Raji (cell line): ENCODE measurements around the gene CLIC4.

Source experiments
- POLR2A ChIP-seq: IDR thresholded peaks from 2 replicates; pipeline ENCODE4 v1.6.1; 2011; ENCODE audit warnings: low read depth, low read length, control low read depth; ENCODE audit not compliant: insufficient read depth

The CLIC4 gene

DNA sequence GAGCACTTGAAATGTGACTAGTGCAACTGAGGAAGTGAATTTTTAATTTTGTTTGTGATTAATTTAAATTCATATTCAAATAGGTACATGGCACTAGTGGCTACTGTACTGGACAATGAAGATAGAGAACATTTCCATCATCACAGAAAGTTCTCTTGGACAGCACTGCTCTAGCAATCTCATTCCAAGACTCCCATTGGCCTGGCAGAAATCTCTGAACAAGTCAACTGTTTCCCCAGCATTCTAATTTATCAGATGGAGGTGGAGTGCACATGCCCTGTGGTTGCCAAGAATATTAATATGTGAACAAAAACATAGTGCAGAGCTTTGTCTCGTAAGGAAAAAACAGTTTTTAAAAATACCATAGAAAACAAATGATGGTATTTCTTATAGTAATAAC is 81.3 kb downstream of the CLIC4 start:
- no peak for TF ChIP-seq POLR2A

- no peak for TF ChIP-seq POLR2A
These were observed 82.3 kb downstream of the CLIC4 start for GRCh38 chr1:24827379-24828135.

GRCh38 chr1:24828183-24828886 is 83.1 kb downstream of the CLIC4 start:
- no peak for TF ChIP-seq POLR2A

GRCh38 chr1:24828887-24829192 is 83.6 kb downstream of the CLIC4 start:
- TF ChIP-seq POLR2A: no peak

DNA sequence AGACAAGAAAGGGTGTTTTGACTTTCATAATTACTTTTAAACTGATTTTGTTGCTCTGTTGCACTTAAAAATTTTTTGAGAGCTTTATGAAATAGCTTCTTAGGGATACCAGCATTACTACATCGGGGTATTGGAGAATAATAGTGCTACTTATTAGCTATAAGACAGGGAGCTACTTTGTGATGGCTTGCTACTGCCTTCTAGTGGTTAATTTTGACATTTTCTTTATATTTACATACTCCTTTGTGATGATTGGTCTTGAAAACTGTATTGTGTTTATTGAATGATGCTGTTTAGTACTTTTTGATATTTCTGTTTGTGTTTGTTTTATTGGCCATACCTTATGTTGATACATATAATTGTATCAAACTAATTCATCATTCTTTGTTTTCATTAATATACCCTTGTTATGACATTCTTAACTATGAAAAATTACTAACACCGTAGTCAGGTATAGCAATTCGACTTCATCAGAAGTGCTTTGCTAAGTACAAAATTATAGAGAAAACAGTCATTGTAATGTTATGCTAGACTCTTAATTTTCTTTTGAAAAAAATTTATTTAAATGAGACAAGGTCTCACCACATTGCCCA is 85.5 kb downstream of the CLIC4 start:
- no peak for TF ChIP-seq POLR2A

- TF ChIP-seq POLR2A: no peak
These were observed 96.3 kb downstream of the CLIC4 start for GRCh38 chr1:24841593-24841992.

DNA sequence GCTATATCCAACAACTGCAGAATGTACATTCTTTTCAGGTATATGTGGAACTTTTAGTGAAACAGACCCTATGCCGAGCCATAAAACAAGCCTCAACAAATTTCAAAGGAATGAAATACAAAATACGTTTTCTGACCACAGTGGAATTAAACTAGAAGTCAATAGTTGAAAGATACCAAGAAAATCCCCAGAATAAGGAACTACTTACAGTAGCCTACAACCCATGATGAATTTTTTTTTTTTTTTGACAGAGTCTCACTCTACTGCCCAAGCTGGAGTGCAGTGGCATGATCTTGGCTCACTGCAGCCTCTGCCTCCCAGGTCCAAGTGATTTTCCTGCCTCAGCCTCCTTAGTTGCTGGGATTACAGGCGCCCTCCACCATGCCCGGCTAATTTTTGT is 101.4 kb downstream of the CLIC4 start:
- no peak for TF ChIP-seq POLR2A

DNA sequence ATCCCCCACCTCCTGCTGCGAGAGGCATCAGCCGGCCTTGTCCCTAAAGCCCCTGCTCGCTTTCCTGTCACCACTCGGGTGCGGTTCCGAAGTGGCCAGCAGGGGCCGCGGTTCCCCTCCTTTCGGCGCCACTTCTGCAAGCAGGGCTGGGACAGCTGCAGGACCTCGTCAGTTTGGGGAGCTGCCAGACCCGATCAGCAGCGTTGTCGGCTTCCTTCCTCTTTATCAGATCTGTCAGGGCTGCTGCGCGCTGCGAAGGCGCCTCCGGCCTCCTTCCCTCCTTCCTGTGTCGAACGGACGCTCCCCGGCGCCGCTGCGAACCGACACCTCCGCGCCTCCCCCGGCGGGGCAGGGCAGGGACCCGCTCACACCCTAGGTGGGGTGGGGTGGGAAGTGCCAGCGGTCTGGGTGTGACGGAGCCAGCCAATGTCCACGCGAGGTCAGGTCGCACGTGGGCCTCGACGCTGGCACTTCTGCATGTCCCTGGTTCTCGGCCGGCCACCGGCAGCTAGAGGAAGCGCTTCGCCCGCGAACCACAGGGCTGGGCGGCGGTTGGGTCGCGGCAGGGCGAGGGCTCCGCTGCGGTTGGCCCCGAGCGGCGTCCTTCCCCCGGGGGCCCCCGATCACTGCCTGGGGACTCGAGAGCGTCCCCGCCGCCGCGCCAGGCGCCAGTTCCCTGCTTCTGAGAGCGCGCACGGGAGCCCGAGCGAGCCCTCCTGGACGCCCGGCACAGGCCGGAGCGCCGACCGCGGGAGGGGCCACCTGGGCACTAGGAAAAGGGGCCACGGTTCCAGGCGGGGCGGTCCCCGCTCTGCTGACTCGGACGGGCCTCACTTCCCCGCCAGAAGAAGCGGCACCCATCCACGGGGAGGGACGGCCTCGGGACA is 103.0 kb downstream of the CLIC4 start:
- TF ChIP-seq POLR2A: peak; percentile 45; the same call in 1 of the 2 replicates

DNA sequence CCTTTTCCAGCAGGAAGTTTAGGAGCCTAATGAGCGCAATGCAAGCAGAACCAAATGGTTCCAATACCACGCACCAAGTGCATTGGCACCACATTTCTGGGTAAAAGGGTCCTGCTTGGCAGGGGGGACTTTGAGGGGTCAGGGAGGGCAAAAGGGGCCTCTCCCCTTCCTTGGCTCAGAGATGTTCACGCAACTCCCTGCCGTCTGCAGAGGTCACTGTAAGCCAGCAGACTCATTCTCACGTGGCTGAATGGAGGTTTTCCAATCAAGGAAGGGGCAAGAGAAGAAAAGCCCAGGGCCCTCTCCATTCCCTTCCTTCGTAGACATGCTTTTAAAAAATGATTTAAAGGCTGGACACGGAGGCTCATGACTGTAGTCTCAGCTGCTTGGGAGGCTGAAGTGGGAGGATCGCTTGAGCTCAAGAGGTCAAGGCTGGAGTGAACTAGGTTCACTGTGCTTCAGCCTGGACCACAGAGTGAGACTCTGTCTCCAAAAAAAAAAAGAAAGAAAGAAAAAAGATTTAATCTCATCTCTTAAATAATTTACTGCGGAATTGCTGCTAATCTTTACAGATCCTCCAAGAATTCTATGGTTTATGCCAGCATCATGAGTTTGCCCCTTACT is 104.5 kb downstream of the CLIC4 start:
- no peak for TF ChIP-seq POLR2A

DNA sequence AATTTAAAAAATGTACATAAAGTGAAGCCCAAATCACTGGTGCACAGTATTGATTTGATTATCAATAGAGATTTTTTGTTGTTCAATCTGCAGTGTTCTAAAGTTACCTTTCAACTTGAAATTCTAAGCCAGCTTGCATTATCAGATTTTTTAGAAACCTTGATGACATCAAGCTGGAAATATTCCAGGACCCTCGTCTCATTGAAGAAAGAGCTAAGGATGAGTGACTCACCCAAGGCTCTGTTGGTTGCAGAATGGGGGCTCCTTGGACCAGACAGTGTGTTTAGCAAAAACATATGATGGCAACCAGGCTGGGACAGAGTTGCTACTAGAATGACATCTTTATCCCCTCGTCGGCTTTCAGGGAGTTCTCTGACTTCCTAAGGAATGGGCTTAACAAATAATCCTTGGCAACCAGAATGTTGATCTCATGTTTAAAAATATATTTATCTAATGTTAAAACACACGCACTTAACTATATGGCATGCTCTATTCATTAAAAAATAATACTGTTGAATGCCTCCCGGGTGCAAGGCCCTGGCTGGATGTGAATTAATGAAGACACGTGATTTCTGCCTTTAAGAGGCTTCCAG is 105.2 kb downstream of the CLIC4 start:
- TF ChIP-seq POLR2A: no peak

DNA sequence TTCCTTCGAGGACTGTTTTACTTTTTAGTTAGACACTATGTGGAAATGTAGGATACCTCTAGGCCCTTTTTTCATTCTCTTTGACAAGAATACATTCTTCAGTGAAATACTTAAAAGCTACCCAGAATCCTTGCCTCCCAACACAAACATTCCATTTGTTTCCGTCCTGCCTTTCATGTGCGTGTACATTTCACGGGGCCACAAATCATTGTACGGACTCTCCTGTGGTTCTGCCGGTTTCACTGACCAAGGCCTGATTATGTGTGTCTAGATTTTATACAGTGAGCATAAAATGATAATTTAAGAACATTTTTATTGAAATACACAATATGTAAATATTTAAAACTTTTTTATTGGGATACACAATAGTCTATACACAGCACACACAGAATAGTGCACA is 108.4 kb downstream of the CLIC4 start:
- no peak for TF ChIP-seq POLR2A

DNA sequence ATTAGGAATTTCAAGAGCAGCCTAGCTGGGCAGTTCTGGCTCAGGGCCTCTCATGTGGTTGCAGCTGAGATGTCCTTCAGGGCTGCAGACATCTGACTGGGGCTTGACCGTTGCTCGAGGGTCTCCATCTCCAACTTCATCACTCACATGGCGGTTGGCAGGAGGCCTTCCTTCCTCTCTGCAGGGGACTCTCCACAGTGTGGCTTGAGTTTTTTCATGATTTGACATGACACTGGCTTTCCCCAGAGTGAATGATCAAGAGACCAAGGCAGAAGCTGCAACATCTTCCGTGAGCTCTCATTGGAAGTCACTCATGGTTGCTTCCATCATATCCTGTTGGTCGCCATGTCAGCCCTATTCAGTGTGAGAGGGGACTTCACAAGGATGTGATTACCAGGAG is 110.2 kb downstream of the CLIC4 start:
- TF ChIP-seq POLR2A: no peak

DNA sequence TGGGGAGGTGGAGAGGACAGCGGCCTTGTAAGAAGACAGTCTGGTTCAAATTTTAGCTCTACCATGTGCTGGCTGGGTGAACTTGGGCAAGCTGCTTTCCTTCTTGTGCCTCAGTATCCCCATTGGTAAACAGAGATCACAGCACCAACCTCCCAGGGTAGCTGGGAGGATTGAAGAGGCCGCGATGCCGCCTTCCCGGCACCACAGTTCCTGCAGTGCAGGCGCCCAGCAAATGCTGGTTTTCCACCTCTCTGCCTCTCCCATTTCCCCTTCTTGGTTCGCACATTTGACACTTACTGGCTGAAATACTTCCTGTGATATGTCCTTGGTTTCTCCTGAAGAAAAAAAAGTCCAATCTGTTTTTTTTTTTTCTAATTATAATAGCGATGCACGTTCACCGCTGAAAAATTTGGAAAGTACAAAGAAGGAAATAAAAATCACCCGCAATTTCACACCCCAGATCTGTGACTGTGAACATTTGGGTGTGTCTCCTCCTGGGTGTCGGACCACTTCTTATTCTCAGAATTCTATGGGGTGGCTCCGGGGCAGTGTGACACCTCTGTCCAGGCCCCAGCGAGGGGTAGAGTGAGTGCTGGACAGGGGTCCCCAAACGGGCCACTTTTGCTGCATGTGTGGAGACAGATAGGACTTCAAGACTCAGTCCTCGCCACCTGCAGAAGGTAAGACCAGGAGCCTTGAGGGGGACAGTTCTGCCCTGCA is 111.7 kb downstream of the CLIC4 start:
- no peak for TF ChIP-seq POLR2A

- TF ChIP-seq POLR2A: no peak
These were observed 112.4 kb downstream of the CLIC4 start for GRCh38 chr1:24857507-24858133.

GRCh38 chr1:24858277-24858676 is 113.0 kb downstream of the CLIC4 start:
- TF ChIP-seq POLR2A: no peak
